ENCODE results near the gene DACH1. TPM values are rescaled to one million over a fixed set of nuclear protein-coding genes. Genes with fewer than 3 reads are reported as not detected.

DACH1 gene
- total RNA-seq, 1 experiment from 2014 or later, result not detected

DNA sequence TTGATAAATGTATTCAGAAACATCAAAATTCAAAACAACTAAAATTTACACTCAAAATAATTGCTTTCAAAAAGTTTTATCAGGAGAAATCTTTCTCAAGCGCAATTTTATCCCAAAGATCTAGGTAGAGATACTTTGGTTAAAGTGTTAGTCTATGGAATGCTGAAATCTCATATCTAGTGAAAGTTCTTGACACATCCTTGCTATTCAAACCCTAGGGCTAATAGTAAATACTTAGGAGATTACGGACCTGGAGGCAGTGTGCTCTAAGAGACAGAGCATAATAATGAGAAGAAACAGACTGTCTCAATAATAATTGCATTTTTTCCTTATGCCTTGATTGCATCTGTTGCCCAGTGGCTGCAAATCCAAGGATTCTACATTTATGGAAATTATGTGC lies 330.8 kb downstream of the DACH1 start:
- H3K9me2 ChIP-seq (replicated peaks; ENCODE audit: low read length), result no peaks in the 10 kb centered on the region
- H3F3A ChIP-seq (ENCODE audit: low read length, unreplicated experiment), result no peaks in the 10 kb centered on the region
- no peak overlapping the region for H3K9ac ChIP-seq (ENCODE audit: low read length)
- ChIA-PET CTCF (no interaction called here), POLR2A (ENCODE audit: unreplicated experiment) (no interaction called here)
- no peaks in the 10 kb centered on the region for H3K4me1 ChIP-seq (ENCODE audit: insufficient read depth, low read length)
- H2AFZ ChIP-seq (ENCODE audit: low read length), result no peak overlapping the region
- no peak for DNase-seq
- no peak for ATAC-seq
- no peaks in the 10 kb centered on the region for H4K20me1 ChIP-seq (ENCODE audit: low read length)
- H3K36me3 ChIP-seq (ENCODE audit: low read depth, low read length), result no peaks in the 10 kb centered on the region
- no TSS peak for BruUV-seq (replicated peaks)
- H3K4me2 ChIP-seq (ENCODE audit: low read length), result no peak overlapping the region
- H3K27ac ChIP-seq (ENCODE audit: low read length), result no peak overlapping the region
- intact Hi-C loops (cut with micrococcal nuclease), result no loop called here
- no peaks in the 10 kb centered on the region; the same call in 1 of the 2 replicates for H3K27me3 ChIP-seq (ENCODE audit: low read length)
- no peak overlapping the region for H3K4me3 ChIP-seq (ENCODE audit: low read length)
- no peaks in the 10 kb centered on the region for H3K9me3 ChIP-seq (ENCODE audit: low read length)
- TF ChIP-seq, protein P1, sequence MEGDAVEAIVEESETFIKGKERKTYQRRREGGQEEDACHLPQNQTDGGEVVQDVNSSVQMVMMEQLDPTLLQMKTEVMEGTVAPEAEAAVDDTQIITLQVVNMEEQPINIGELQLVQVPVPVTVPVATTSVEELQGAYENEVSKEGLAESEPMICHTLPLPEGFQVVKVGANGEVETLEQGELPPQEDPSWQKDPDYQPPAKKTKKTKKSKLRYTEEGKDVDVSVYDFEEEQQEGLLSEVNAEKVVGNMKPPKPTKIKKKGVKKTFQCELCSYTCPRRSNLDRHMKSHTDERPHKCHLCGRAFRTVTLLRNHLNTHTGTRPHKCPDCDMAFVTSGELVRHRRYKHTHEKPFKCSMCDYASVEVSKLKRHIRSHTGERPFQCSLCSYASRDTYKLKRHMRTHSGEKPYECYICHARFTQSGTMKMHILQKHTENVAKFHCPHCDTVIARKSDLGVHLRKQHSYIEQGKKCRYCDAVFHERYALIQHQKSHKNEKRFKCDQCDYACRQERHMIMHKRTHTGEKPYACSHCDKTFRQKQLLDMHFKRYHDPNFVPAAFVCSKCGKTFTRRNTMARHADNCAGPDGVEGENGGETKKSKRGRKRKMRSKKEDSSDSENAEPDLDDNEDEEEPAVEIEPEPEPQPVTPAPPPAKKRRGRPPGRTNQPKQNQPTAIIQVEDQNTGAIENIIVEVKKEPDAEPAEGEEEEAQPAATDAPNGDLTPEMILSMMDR (conservative IDR thresholded peaks at IDR 0.05; ENCODE audit: low read depth, low read length), result no peak
- no peak for TF ChIP-seq EZH2phosphoT487 (IDR thresholded peaks at IDR 0.05; ENCODE audit: borderline replicate concordance, low read length)
- TF ChIP-seq EZH2 (IDR thresholded peaks at IDR 0.05; ENCODE audit: low read length, unreplicated experiment), result no peak
- H3K79me2 ChIP-seq (ENCODE audit: low read length), result no peaks in the 10 kb centered on the region

DNA sequence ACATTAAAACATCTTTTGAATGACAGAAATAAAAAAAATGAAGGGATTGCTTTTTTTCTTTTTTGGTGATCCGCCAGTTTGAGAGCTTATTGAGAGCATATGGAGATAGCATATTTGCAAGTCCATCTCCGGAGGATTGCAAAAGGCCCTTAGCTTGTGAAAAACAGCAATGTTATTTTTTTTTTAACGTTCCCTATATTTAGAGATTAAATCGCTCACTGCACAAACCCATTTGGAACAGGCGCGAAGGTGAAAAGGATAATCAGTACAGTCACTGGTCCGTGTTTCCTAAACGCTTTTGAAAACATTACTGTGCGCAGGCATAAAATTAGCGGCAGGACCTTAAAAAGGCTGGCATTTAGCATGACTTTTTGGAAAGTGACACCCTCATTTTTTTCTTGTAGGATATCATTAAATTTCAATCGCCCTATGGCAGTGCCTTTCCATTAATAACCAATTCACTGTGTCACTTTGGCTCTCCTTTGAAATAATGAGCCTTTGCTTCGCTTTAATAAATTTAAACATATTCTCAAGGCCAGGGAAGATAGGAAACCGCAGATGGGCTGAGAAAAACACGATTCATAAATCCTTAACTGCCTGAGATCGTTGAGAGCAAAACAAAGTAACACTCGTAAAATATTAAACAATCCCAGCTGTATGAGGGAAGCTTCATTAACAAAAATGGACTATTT lies 342.2 kb downstream of the DACH1 start:
- TF ChIP-seq EZH2phosphoT487 (IDR thresholded peaks at IDR 0.05; ENCODE audit: borderline replicate concordance, low read length) (no peak), EZH2 (IDR thresholded peaks at IDR 0.05; ENCODE audit: low read length, unreplicated experiment) (no peak)
- TF ChIP-seq, protein P1 (conservative IDR thresholded peaks at IDR 0.05; ENCODE audit: low read depth, low read length), result no peak
- BruUV-seq (replicated peaks), result no TSS peak
- ATAC-seq (no peak), DNase-seq (no peak)
- no peaks in the 10 kb centered on the region for H3K9me3 ChIP-seq (ENCODE audit: low read length)
- H3K9ac ChIP-seq (ENCODE audit: low read length), result no peak overlapping the region
- H3K79me2 ChIP-seq (ENCODE audit: low read length), result no peaks in the 10 kb centered on the region
- H3K36me3 ChIP-seq (ENCODE audit: low read depth, low read length), result no peaks in the 10 kb centered on the region
- no peak overlapping the region for H3K4me3 ChIP-seq (ENCODE audit: low read length)
- no peaks in the 10 kb centered on the region for H3K4me1 ChIP-seq (ENCODE audit: insufficient read depth, low read length)
- H3K27ac ChIP-seq (ENCODE audit: low read length), result no peak overlapping the region
- H3K9me2 ChIP-seq (replicated peaks; ENCODE audit: low read length), result no peaks in the 10 kb centered on the region
- ChIA-PET POLR2A (ENCODE audit: unreplicated experiment) (no interaction called here), CTCF (no interaction called here)
- H2AFZ ChIP-seq (ENCODE audit: low read length), result no peak overlapping the region
- intact Hi-C loops (cut with micrococcal nuclease), result no loop called here
- H4K20me1 ChIP-seq (ENCODE audit: low read length), result no peaks in the 10 kb centered on the region
- no peak overlapping the region for H3K4me2 ChIP-seq (ENCODE audit: low read length)
- no peaks in the 10 kb centered on the region for H3K27me3 ChIP-seq (ENCODE audit: low read length)
- H3F3A ChIP-seq (ENCODE audit: low read length, unreplicated experiment), result no peaks in the 10 kb centered on the region

DNA sequence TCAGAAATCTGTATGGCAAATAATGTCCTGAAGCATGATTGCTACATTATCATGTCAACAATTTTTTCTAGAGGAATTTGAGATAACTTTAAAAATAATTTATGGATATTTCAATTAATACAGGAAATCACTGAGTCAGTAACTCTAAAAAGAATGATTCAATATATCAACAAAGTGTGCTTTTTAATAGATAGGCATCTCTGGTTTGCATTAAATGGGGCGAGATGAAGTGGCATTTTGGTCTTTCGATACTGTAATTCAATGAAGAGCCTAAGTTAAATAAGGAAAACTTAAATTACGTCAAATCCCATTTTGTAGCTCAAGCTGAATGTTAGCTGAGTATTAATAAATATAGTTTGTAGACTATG lies 342.8 kb downstream of the DACH1 start:
- Histone ChIP-seq H3K4me1 (ENCODE audit: insufficient read depth, low read length) (no peaks in the 10 kb centered on the region), H3K9me3 (ENCODE audit: low read length) (no peaks in the 10 kb centered on the region), H3K4me2 (ENCODE audit: low read length) (no peak overlapping the region), H3K79me2 (ENCODE audit: low read length) (no peaks in the 10 kb centered on the region), H3K27me3 (ENCODE audit: low read length) (no peaks in the 10 kb centered on the region), H4K20me1 (ENCODE audit: low read length) (no peaks in the 10 kb centered on the region), H3K4me3 (ENCODE audit: low read length) (no peak overlapping the region), H3K9me2 (replicated peaks; ENCODE audit: low read length) (no peaks in the 10 kb centered on the region), H3F3A (ENCODE audit: low read length, unreplicated experiment) (no peaks in the 10 kb centered on the region), H2AFZ (ENCODE audit: low read length) (no peak overlapping the region), H3K27ac (ENCODE audit: low read length) (no peak overlapping the region), H3K36me3 (ENCODE audit: low read depth, low read length) (no peaks in the 10 kb centered on the region), H3K9ac (ENCODE audit: low read length) (no peak overlapping the region)
- ChIA-PET CTCF (no interaction called here), POLR2A (ENCODE audit: unreplicated experiment) (no interaction called here)
- BruUV-seq (replicated peaks), result no TSS peak
- intact Hi-C loops (cut with micrococcal nuclease), result no loop called here
- no peak for DNase-seq
- TF ChIP-seq EZH2 (IDR thresholded peaks at IDR 0.05; ENCODE audit: low read length, unreplicated experiment) (no peak), EZH2phosphoT487 (IDR thresholded peaks at IDR 0.05; ENCODE audit: borderline replicate concordance, low read length) (no peak)
- TF ChIP-seq, protein P1 (conservative IDR thresholded peaks at IDR 0.05; ENCODE audit: low read depth, low read length), result no peak
- no peak for ATAC-seq

Measured in PC-3 (cell line).